Endothelial cell of umbilical vein (primary cell): Measurements from ENCODE around the gene MALRD1.
"Not testable (repeated sequence)": the region's sequence is repeated elsewhere in the genome, so short reads cannot be mapped to it uniquely, and the experiment has no call there.

Experiments used
- EZH2 ChIP-seq: IDR thresholded peaks from 2 replicates; pipeline ENCODE4 v1.6.1; 2012; ENCODE audit warnings: borderline replicate concordance, low read depth, mild to moderate bottlenecking, moderate library complexity, low read length, inconsistent platforms; ENCODE audit not compliant: severe bottlenecking
- FOS ChIP-seq: IDR thresholded peaks from 2 replicates; pipeline ENCODE4 v1.6.1; 2011; ENCODE audit warnings: mild to moderate bottlenecking, low read length, moderate library complexity, borderline replicate concordance; ENCODE audit not compliant: insufficient read depth
- GATA2 ChIP-seq: IDR thresholded peaks from 2 replicates; pipeline ENCODE4 v1.7.0; 2011; ENCODE audit warnings: low read depth, mild to moderate bottlenecking, moderate library complexity, mixed read lengths, low read length; ENCODE audit not compliant: insufficient read length, insufficient read depth
- JUN ChIP-seq: IDR thresholded peaks from 2 replicates; pipeline ENCODE4 v1.6.1; 2011; ENCODE audit warnings: borderline replicate concordance, low read depth; ENCODE audit not compliant: insufficient read length, insufficient read depth
- MYC ChIP-seq: IDR thresholded peaks from one replicate; pipeline ENCODE4 v1.6.1; 2011; ENCODE audit warnings: mild to moderate bottlenecking, low read depth, low read length
- POLR2A ChIP-seq: IDR thresholded peaks from 2 replicates; pipeline ENCODE4 v1.6.1; 2012; ENCODE audit warnings: low read depth, mild to moderate bottlenecking, control low read depth, low read length
- POLR2AphosphoS5 ChIP-seq: IDR thresholded peaks from 2 replicates; pipeline ENCODE4 v1.6.1; 2012; ENCODE audit warnings: low read depth, mild to moderate bottlenecking, control low read depth, low read length, moderate library complexity; ENCODE audit not compliant: insufficient read depth
- TF ChIP-seq, protein P1 (sequence below), 2 donors: IDR thresholded peaks; 1 replicate in 1 of 2; 2 replicates in 1 of 2; pipeline ENCODE4 v1.5.1; 2011; ENCODE audit warnings: low read length in 2 of 2, mild to moderate bottlenecking in 2 of 2, moderate library complexity in 2 of 2, control low read depth in 1 of 2, inconsistent platforms in 1 of 2, low read depth in 1 of 2; ENCODE audit not compliant: insufficient read depth in 1 of 2; ENCODE audit errors: extremely low read depth in 1 of 2
- TF ChIP-seq, protein P2 (sequence below): IDR thresholded peaks from 2 replicates; pipeline ENCODE4 v1.6.1; 2011; ENCODE audit not compliant: insufficient read depth, insufficient read length

DNA sequence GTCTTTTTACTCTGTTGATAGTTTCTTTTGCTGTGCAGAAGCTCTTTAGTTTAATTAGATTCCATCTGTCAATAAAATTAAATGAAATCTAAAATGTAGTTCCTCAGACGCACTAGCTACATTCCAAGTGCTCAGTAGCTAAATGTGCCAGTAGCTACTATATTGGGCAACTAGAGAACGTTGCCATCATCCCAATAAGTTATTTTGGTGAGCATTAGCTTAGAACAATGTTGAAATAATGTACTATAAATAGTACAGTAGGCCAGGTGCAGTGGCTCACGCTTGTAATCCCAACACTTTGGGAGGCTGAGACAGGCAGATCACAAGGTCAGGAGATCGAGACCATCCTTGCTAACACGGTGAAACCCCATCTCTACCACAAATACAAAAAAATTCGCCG, 690.6 kb downstream of the MALRD1 start:
- TF ChIP-seq, protein P1, sequence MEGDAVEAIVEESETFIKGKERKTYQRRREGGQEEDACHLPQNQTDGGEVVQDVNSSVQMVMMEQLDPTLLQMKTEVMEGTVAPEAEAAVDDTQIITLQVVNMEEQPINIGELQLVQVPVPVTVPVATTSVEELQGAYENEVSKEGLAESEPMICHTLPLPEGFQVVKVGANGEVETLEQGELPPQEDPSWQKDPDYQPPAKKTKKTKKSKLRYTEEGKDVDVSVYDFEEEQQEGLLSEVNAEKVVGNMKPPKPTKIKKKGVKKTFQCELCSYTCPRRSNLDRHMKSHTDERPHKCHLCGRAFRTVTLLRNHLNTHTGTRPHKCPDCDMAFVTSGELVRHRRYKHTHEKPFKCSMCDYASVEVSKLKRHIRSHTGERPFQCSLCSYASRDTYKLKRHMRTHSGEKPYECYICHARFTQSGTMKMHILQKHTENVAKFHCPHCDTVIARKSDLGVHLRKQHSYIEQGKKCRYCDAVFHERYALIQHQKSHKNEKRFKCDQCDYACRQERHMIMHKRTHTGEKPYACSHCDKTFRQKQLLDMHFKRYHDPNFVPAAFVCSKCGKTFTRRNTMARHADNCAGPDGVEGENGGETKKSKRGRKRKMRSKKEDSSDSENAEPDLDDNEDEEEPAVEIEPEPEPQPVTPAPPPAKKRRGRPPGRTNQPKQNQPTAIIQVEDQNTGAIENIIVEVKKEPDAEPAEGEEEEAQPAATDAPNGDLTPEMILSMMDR (IDR thresholded peaks at IDR 0.05; ENCODE audit: extremely low read depth in 1 of 2, insufficient read depth in 1 of 2, low read depth in 1 of 2, low read length in 2 of 2): not testable (repeated sequence)
- TF ChIP-seq POLR2A, POLR2AphosphoS5, FOS, GATA2, MYC, EZH2, JUN: not testable (repeated sequence)
- TF ChIP-seq, protein P2, sequence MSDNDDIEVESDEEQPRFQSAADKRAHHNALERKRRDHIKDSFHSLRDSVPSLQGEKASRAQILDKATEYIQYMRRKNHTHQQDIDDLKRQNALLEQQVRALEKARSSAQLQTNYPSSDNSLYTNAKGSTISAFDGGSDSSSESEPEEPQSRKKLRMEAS: not testable (repeated sequence)
